NCI-H2107 treated with DMSO at 0.1 percent for 48 hours (cell line): ENCODE measurements around the gene LRRC14B.
"Not testable (repeated sequence)": the region's sequence is repeated elsewhere in the genome, so short reads cannot be mapped to it uniquely, and the experiment has no call there.

Experiments used
- DNase-seq: peaks from one replicate; lab custom pipeline; 2025; ENCODE audit not compliant: unreplicated experiment; lab: John Stamatoyannopoulos, UW

The LRRC14B gene

DNA sequence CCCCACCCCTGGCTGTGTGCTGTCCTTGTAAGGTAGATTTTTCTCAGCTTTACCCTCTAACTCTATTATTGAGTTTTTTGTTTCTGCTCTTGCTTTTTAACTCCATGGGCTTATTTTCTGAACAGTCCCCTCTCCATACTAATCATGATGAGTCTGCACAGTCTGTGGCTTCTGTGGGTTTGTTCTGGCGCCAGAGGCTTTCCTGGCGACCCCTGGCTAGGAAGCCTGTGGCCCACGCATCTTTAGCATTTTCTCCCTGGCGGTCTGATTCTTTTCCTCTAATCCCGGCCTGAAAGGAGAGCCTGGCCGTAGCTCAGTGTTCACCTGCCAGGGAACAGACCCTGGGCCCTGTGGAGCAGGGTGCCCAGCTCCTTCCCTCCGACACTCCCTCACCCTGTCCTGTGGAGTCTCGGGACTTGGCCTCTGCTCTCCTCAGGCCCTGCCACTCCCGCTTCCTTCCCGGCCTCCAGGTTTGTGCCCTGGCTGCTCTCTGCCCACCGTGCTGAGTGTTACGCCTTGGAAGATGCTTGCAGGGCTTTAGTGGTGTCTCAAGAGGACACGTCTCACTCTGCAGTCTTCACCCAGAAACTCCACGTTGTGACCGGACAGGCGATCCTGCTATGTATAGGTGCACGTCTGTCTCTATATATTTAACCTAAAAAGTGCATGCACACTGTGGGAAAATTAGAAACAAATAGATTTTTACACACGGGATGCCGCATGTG, 31.7 kb upstream of the LRRC14B start:
- DNase-seq: no peak

DNA sequence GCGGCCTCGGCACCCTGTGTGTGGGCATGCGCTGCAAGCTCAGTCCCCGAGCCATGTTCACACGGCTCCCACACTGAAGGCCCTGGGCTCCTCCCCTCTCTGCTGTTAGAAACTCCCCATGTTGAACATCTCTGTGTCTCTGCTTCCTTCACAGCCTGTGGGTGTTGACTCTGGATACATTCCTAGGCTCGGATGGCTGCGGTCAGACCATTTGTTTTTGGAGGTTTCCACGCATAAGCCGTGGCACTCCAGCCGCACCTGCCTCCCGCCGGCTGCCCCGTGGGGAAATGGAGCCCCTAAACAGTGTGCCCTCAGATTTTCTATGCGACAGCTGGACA, 31.2 kb upstream of the LRRC14B start:
- DNase-seq: no peak

DNA sequence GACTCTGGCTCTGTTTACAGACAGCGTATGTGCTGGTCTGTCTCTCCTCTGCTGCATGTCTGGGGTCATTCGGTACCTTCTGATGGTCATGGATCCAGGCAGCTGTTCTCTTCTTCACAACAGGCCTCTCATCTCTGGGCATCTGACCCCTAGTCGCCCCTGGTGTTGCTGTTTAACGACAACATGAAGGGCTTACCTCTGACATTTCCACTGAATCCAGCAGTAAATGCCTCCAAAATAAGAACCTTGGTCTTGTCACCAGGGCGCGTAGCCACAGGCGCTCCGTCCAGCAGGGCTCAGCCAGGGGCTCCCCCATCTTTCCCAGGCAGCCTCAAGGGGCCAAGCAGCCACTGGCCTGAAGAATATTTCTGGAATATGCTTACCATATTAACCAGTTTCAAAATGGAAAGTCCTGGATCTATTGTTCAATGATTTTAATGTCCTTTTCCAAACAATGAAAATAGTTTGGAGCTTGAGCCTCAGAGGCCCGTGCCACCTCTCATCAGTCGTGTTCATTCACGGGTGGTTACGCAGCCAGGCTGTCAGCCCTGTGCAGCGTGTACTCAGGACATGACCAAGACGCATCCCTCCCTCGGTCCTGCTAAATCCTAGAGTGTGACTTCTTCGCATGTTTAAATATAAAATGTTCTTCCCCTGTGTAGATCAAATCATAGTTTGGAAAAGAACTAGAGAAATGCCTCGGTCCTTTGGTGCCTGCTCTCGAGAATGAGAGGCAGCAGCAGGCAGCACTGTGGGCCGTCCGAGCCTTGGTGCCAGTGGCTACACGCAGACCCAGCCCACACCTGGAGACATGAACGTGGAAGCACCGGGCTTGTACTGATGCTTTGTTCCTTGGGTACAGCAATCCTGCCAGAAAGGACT, 30.1 kb upstream of the LRRC14B start:
- DNase-seq: no peak

DNA sequence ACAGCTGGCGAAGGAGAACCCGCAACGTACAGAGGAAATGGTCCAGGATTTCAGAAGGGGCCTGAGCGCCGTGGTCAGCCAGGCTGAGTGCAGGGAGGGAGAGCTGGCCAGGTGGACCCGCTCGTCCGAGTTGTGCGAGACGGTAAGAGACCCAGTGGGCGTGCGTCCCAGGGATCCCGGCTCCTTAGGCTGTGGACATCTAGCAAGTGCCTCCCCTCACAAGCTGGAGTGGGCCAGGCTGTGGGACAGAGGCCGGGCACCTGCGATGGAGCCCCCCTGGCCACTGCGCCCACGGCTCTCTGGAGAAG, 29.5 kb upstream of the LRRC14B start:
- DNase-seq: no peak

DNA sequence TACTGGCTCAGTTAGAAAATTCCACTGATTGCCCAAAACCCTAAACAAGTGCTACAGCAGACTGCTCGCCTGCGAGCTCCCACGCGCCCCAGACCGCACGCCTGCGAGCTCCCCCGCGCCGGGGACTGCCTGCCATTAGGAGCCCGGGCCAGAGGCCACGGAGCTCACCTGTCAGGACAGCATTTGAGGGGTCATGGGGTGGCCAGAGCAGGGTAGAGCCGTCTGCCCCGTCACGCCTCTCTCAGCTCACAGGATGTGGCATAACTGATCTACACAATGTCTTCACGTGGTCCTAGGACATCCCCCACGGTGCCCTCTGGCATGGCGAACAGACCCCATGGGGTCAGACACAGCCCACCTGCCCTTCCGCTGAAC, 29.1 kb upstream of the LRRC14B start:
- no peak for DNase-seq

DNA sequence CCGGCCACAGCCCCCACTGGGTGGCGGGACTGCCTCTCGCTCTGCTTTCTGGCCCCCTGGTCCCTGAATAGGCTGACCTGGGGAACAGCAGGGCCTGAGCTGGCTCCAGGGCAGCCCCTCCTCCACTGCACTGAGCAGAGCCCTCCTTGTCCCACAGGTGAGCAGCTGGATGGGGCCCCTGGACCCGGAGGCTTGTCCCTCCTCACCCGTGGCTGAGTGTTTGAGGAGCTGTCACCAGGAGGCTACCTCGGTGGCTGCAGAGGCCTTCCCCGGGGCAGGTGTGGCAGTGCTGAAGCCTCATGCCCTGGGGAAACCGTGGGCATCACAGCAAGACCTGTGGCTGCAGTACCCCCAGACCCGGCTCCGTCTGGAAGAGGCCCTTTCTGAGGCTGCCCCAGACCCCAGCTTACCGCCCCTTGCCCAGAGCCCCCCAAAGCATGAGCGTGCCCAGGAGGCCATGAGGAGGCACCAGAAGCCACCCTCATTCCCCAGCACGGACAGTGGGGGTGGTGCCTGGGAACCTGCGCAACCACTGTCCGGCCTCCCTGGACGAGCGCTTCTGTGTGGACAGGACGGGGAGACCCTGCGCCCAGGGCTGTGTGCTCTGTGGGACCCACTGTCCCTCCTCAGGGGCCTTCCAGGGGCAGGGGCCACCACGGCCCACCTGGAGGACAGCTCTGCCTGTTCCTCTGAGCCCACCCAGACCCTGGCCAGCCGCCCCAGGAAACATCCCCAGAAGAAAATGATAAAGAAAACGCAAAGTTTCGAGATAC, 28.5 kb upstream of the LRRC14B start:
- DNase-seq: no peak

DNA sequence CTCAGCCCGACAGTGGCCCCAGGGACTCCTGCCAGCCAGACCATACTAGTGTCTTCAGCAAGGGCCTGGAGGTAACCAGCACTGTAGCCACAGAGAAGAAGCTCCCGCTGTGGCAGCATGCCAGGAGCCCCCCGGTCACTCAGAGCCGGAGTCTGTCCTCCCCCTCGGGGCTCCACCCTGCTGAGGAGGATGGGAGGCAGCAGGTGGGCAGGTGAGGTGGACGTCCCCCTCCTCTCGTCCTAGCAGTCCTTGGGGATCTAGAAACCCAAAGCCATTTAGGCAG, 28.0 kb upstream of the LRRC14B start:
- DNase-seq: no peak

DNA sequence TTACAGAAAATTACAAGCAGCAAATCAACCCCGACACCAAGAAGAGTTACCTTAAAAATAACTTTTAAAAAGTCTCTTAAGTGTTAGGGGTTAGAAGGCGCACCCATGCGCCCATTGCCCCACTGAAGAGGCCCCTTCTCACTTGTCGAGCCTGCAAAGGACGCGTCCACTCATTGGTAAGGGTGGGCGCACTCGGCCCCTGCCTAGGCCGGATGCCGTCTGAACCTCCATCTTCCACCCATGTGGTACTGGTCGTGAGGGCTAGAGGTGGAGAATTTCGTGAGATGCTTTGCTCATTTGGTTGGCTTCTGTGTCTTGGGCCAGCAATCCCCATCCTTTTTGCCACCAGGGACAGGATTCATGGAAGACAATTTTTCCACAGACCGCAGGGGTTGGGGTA, 27.5 kb upstream of the LRRC14B start:
- no peak for DNase-seq

DNA sequence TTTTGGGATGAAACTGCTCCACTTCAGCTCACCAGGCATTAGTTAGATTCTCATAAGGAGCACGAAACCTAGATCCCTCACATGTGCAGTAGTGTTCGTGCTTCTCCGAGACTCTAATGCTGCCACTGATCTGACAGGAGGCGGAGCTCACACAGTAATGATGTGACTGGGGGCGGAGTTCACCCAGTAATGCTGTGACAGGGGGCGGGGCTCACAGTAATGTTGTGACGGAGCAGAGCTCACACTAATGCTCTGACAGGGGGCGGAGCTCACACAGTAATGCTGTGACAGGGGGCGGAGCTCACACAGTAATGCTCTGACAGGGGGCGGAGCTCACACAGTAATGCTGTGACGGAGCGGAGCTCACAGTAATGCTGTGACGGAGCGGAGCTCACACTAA, 27.1 kb upstream of the LRRC14B start:
- DNase-seq: no peak

DNA sequence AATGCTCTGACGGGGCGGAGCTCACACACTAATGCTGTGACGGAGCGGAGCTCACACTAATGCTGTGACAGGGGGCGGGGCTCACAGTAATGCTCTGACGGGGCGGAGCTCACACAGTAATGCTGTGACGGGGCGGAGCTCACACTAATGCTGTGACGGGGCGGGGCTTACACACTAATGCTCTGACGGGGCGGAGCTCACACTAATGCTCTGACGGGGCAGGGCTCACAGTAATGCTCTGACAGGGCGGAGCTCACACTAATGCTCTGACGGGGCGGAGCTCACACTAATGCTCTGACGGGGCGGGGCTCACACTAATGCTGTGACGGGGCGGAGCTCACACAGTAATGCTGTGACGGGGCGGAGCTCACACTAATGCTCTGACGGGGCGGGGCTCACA, 26.5 kb upstream of the LRRC14B start:
- DNase-seq: not testable (repeated sequence)

DNA sequence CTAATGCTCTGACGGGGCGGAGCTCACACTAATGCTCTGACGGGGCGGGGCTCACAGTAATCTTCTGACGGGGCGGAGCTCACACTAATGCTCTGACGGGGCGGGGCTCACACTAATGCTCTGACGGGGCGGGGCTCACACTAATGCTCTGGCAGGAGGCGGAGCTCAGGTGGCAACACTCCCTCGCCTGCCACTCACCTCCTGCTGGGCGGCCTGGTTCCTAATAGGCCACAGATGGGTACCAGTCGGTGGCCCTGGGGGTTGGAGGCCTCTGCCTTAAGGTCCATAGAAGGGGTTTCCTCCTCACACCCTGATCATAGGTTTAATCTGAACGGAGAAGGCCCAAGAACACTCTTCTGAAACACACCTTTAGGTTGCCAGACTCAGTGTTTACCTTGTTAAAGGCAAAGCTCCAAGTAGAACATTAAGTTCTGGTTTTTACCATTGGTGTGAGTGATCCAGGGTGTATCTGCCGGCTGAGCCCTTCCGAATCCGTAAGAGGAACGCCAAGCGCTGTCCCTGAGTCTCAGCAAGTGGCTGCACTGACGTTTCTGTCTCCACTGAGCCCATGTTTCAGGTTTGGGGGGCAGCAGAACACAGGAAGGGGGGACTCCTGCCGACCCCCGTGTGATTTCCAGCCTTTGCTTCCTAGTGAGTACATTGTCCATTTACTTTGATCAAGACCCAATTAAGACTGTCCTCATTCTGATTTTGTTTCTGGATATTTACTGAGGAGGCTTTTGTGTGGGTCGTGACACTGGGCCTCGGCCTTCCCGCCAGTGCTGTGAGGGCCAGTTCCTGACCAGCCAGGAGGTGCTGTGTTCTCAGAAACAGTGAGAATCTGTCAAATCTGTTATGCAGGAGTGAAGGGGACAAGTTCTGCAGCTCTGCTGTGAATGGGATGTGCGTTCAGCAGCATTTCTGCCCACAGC, 24.6 kb upstream of the LRRC14B start:
- no peak for DNase-seq

DNA sequence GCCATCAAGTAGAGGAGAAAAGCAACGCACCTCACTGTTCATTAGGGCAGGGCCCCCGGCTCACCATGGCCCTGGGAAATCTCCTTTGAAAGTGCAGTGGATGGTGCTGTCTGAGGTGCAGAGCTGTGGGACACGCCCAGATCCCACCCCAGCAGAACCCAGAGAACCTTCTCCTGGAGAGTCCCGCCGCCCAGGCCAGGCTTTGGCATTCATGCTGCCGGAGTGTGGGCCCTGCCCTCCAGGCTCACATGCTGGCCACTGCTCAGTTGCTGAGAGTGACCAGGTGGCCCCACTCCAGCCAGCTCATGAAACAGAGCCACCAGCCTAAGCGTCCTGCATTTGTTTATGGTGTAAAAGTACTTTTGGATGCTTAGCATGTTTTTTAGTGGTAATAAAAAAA, 23.8 kb upstream of the LRRC14B start:
- DNase-seq: no peak

DNA sequence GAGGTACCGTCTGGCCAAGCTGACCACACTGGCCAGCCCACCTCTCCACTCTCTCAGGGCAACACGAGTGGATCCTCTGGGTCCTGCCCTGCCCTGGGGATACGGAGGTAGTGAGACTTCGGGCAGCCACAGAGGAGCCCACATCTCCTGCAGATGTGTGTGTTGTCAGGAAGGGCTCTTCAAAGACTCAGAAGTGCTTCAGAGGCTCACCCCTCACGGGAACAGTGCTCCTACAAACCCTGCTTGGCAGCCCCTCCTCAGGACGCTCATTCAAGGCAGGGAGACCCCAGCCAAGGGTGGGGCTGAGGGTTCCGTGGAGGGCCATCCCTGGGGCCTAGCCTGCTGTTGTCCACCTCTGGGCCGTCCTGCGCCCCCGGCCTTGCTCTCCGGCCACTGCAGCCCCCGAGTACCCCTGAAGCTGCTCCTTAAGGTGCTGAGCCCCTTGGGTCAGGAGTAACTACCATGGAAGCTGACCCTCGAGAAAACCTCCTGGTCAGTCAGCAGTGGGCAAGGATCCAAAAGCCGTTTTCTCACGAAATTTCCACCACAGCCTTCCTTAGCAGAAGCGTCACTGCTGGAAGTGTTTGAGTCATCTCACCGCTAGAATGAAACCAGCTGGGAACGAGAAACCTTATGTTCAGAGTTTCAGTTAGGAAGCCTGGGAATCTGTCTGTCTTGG, 23.2 kb upstream of the LRRC14B start:
- no peak for DNase-seq

DNA sequence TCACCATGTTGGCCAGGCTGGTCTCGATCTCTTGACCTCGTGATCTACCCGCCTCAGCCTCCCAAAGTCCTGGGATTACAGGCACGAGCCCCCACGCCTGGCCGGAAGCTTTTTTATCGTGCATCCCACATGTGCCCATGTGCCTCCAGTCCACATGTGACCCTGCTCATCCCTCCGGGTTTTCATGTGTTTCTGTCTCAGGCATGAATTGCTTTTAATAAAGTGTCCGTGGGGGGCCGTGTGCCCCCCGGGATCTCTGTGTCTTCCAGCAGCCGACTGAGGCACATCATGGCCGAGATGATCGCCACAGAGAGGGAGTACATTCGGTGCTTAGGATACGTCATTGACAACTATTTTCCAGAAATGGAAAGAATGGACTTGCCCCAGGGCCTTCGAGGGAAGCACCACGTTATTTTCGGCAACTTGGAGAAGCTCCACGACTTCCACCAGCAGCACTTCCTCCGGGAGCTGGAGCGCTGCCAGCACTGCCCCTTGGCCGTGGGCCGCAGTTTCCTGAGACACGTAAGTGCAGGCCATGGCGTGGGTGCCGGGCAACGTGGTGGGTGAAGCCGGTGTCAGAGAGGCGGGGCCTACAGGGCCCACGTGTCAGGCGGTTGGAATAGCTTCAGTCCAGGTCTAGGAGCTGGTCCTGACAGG, 22.1 kb upstream of the LRRC14B start:
- DNase-seq: no peak

DNA sequence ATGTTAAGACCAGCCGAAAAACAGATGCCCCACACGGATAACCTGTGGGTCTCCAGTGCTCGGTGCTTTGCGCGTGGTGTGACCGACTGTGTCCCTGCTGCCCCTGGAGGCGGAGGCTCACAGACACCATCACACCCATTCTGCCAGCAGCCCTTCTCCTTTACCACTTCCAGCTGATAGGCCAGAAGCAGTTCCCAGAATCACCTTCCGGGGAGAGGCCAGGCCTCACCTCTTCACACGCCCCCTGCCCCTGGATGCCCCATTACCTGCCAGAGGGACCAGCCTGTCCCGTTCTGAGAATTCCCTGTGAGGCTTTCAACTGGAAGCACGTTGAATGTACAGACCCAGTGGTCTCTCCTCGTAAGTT, 21.6 kb upstream of the LRRC14B start:
- DNase-seq: no peak

DNA sequence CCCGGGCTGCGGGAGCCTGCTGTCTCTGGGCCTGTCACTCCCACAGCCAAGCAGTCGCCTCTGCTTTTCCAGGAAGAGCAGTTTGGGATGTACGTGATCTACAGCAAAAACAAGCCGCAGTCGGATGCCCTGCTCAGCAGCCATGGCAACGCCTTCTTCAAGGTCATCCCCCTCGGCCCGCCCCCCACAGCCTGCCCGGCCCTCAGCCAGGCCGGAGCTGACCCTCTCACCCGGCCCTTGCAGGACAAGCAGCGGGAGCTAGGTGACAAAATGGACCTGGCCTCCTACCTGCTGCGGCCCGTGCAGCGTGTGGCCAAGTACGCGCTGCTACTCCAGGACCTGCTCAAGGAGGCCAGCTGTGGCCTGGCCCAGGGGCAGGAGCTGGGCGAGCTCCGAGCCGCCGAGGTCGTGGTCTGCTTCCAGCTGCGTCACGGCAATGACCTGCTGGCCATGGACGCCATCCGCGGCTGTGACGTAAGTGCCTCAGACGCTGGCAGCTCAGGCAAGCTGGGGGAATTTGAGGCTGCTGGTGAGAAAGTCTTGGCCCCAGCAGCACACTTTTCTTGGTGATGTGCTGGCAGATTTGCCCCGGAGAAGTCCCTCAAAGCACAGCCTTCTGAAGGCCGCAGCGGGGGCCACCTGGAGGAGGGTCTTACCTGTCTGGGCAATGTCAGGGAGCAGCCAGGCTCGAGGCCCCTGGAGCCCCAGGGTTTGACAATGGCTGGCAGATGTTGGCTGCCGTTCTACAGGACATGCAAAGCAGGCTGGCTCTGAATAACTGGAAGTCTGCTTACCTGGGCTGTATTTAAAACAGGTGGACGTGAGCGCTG, 20.1 kb upstream of the LRRC14B start:
- DNase-seq: no peak

DNA sequence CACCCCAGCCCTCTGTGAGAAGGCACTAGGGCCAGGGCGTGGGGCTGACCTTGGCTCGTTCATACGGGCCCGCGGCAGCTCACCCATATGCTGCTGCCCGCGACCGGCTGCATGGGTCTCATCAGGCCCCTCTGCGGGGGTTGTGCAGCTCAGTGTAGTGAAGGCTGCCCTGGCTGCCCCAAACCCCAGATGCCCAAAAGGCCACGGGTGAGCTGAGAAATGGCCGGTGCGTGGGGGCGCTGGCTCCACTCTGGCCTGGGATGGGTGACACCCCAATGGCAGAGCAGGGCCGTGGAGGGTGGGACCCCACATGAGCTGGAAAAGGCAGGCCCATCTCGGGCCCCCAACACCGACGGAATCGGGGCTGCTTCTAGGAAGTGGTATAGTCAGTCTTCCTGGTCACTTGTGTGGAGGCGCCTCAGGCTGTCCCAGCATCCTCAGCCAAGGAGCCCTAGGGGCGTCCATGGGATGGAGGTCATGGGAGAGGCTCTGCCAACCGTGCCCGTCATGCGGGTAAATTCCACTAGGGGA, 19.4 kb upstream of the LRRC14B start:
- no peak for DNase-seq

DNA sequence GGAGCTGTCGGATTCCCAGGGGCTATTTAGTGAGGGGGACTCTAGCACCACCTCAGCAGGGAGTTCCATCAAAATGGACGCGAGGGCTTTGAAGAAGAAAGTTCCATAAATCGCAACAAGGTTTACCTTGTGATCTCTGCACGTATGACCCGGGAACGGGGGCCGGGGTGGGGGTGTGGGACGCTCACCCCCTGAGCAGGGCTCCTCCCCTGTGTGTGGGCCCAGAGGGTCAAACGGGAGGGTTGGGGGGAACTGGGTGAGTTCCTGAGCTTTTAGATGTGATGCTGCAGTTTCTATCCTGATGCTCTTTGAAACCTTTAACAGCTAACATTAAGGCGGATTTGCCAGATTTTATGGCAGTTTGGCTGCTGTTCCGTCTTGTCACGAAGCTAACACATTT, 18.9 kb upstream of the LRRC14B start:
- no peak for DNase-seq

DNA sequence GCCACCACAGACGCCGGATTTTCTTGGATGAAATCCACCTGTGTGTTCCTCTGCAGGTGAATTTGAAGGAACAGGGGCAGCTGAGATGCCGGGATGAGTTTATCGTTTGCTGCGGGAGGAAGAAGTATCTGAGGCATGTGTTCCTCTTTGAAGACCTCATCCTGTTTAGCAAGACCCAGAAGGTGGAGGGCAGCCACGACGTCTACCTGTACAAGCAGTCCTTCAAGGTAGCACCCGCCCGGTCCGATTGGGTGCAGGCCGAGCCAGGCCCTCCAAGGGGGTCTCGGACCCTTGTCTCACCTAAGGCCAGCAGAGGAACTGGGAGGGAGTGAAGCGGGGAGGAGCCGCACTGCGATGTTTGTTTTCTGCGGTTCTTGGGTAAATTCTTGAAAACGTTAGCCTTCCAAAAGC, 18.4 kb upstream of the LRRC14B start:
- no peak for DNase-seq
